GM19351 (cell line): ENCODE data around the gene FPR3.
"Not testable (repeated sequence)": the region's sequence is repeated elsewhere in the genome, so short reads cannot be mapped to it uniquely, and the experiment has no call there.

Experiments
- ATAC-seq: cut with Tn5 transposase; IDR thresholded peaks from one replicate; pipeline ENCODE4 v1.9.1; 2021; ENCODE audit warnings: mild to moderate bottlenecking, moderate library complexity; ENCODE audit not compliant: unreplicated experiment

FPR3 gene

GRCh38 chr19:51806571-51806970 lies 11.6 kb downstream of the FPR3 start:
- not testable (repeated sequence) for ATAC-seq

- ATAC-seq: no peak
Measured at GRCh38 chr19:51807111-51807701, 12.2 kb downstream of the FPR3 start.

- ATAC-seq: no peak
Measured at GRCh38 chr19:51807925-51808324, 13.0 kb downstream of the FPR3 start.

GRCh38 chr19:51808333-51808986 lies 13.5 kb downstream of the FPR3 start:
- no peak for ATAC-seq

- ATAC-seq: no peak
Measured at GRCh38 chr19:51809787-51810186, 14.8 kb downstream of the FPR3 start.

GRCh38 chr19:51810223-51810622 lies 15.3 kb downstream of the FPR3 start:
- no peak for ATAC-seq

GRCh38 chr19:51811344-51811743 lies 16.4 kb downstream of the FPR3 start:
- ATAC-seq: no peak

- no peak for ATAC-seq
Measured at GRCh38 chr19:51815043-51815442, 20.1 kb downstream of the FPR3 start.

GRCh38 chr19:51816711-51817110 lies 21.8 kb downstream of the FPR3 start:
- ATAC-seq: no peak

GRCh38 chr19:51820011-51820410 lies 25.1 kb downstream of the FPR3 start:
- no peak for ATAC-seq

GRCh38 chr19:51820831-51821446 lies 26.0 kb downstream of the FPR3 start:
- ATAC-seq: no peak

- no peak for ATAC-seq
Measured at GRCh38 chr19:51821456-51821855, 26.5 kb downstream of the FPR3 start.

- no peak for ATAC-seq
Measured at GRCh38 chr19:51821921-51822320, 27.0 kb downstream of the FPR3 start.

GRCh38 chr19:51822325-51822724 lies 27.4 kb downstream of the FPR3 start:
- no peak for ATAC-seq

GRCh38 chr19:51822946-51823345 lies 28.0 kb downstream of the FPR3 start:
- ATAC-seq: no peak

- ATAC-seq: no peak
Measured at GRCh38 chr19:51824281-51825005, 29.5 kb downstream of the FPR3 start.

GRCh38 chr19:51830274-51830673 lies 35.3 kb downstream of the FPR3 start:
- no peak for ATAC-seq

- no peak for ATAC-seq
Measured at GRCh38 chr19:51837145-51837544, 42.2 kb downstream of the FPR3 start.

- no peak for ATAC-seq
Measured at GRCh38 chr19:51861870-51862622, 67.1 kb downstream of the FPR3 start.

- ATAC-seq: no peak
Measured at GRCh38 chr19:51873097-51873496, 78.1 kb downstream of the FPR3 start.
